Measurements from ENCODE around the gene TCFL5. TPM values are rescaled to one million over a fixed set of nuclear protein-coding genes. Genes with fewer than 3 reads are reported as not detected.

Gene TCFL5
- total RNA-seq, 1 donor from 2014 or later: 12.8 TPM

GRCh38 chr20:62827311-62828038, 34.1 kb downstream of the TCFL5 start:
- no peak overlapping the region for H3K27ac Mint-ChIP-seq (ENCODE audit: unreplicated experiment)
- no peaks in the 10 kb centered on the region for H3K27me3 Mint-ChIP-seq (ENCODE audit: unreplicated experiment)
- no peak for DNase-seq (ENCODE audit: extremely low spot score, unreplicated experiment)
- no peak for TF ChIP-seq CTCF (IDR thresholded peaks at IDR 0.05)
- no peak overlapping the region for H3K4me3 Mint-ChIP-seq (ENCODE audit: unreplicated experiment)
- H3K9me3 Mint-ChIP-seq (ENCODE audit: unreplicated experiment): no peaks in the 10 kb centered on the region
- H3K4me1 Mint-ChIP-seq (ENCODE audit: unreplicated experiment): peaks cover 16% of the 10 kb centered on the region
- no peaks in the 10 kb centered on the region for H3K36me3 Mint-ChIP-seq (ENCODE audit: unreplicated experiment)

GRCh38 chr20:62826646-62827310, 34.8 kb downstream of the TCFL5 start:
- DNase-seq (ENCODE audit: extremely low spot score, unreplicated experiment): no peak
- no peak overlapping the region for H3K27ac Mint-ChIP-seq (ENCODE audit: unreplicated experiment)
- no peak overlapping the region for H3K4me3 Mint-ChIP-seq (ENCODE audit: unreplicated experiment)
- H3K36me3 Mint-ChIP-seq (ENCODE audit: unreplicated experiment): no peaks in the 10 kb centered on the region
- H3K4me1 Mint-ChIP-seq (ENCODE audit: unreplicated experiment): peaks cover 13% of the 10 kb centered on the region
- TF ChIP-seq CTCF (IDR thresholded peaks at IDR 0.05): no peak
- H3K9me3 Mint-ChIP-seq (ENCODE audit: unreplicated experiment): no peaks in the 10 kb centered on the region
- H3K27me3 Mint-ChIP-seq (ENCODE audit: unreplicated experiment): no peaks in the 10 kb centered on the region

DNA sequence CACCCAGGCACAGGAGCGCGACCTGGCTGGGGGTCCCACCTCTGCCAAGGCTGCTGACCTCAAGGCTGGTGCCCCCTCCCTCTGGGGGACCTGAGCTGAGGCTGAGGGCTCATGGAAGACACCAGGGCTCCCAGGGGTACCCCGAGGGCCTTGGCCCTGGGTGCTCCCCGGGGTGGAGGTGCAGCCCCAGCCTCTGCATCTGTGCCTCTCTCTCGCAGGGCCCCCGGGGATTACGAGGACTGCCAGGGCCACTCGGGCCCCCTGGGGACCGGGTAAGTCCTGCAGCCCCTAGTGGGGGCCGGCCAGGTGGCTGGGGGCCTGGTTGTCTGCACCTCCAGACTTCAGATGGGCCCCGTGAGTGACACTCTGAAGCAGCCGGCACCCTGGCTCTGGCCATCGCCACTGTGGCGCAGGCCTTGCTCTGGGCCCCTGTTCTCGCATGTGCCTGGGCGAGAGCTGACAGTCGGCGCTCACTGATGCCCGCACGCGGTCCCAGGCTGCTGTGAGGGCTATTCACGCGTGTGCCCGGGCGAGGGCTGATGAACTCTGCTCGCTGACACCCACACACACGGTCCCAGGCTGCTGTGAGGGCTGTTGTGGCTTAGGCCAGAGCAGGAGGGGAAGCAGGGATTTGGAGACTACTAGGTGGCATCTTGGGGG, 35.5 kb downstream of the TCFL5 start:
- no peak overlapping the region for H3K4me3 Mint-ChIP-seq (ENCODE audit: unreplicated experiment)
- H3K9me3 Mint-ChIP-seq (ENCODE audit: unreplicated experiment): no peaks in the 10 kb centered on the region
- TF ChIP-seq CTCF (IDR thresholded peaks at IDR 0.05): no peak
- H3K27me3 Mint-ChIP-seq (ENCODE audit: unreplicated experiment): no peaks in the 10 kb centered on the region
- DNase-seq (ENCODE audit: extremely low spot score, unreplicated experiment): no peak
- peaks cover 7% of the 10 kb centered on the region for H3K4me1 Mint-ChIP-seq (ENCODE audit: unreplicated experiment)
- no peaks in the 10 kb centered on the region for H3K36me3 Mint-ChIP-seq (ENCODE audit: unreplicated experiment)
- no peak overlapping the region for H3K27ac Mint-ChIP-seq (ENCODE audit: unreplicated experiment)

DNA sequence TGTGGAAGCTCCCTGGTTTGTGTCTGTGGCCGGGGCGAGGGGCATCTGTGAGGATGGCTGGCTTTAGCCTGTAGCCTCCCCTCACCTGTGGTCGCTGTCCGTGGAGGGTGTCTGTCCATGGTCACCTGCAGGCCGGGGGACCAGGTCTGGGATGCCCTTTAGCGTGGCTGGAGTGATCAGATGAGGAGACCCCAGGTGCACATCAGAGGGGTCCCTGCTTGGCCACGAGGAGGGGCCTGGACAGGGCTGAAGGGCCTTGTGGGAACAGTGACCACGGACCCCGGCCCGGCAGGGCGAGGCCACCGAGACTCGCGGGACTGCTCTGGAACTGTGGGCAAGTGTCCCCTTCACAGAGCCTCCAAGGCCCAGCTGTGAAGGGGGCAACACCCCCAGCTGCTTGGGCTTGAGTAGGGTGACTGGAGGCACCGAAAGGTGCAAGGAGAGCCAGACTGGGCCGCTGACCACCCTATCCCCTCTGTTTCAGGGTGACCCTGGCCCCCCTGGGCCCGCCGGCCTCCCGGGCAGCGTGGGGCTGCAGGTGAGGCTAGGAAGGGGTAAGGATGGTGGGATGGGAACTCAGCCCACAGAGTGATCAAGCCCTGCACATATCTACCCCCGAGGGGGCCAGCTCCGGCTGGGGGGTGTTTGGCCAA, 36.2 kb downstream of the TCFL5 start:
- Mint-ChIP-seq H3K4me1 (ENCODE audit: unreplicated experiment) (peaks cover 5% of the 10 kb centered on the region), H3K36me3 (ENCODE audit: unreplicated experiment) (no peaks in the 10 kb centered on the region), H3K27me3 (ENCODE audit: unreplicated experiment) (no peaks in the 10 kb centered on the region), H3K9me3 (ENCODE audit: unreplicated experiment) (no peaks in the 10 kb centered on the region), H3K4me3 (ENCODE audit: unreplicated experiment) (no peak overlapping the region), H3K27ac (ENCODE audit: unreplicated experiment) (no peak overlapping the region)
- DNase-seq (ENCODE audit: extremely low spot score, unreplicated experiment): no peak
- TF ChIP-seq CTCF (IDR thresholded peaks at IDR 0.05): no peak

Data from osteocyte (in vitro differentiated cells).